Measurements from ENCODE around the gene CD151. TPM values are rescaled to one million over a fixed set of nuclear protein-coding genes. Genes with fewer than 3 reads are reported as not detected.
A peak's percentile ranks its signal among the peaks of the same experiment; 100 is the strongest.

Gene CD151
- total RNA-seq, 2 experiments from 2014 or later: 45.9 to 46.5 TPM

DNA sequence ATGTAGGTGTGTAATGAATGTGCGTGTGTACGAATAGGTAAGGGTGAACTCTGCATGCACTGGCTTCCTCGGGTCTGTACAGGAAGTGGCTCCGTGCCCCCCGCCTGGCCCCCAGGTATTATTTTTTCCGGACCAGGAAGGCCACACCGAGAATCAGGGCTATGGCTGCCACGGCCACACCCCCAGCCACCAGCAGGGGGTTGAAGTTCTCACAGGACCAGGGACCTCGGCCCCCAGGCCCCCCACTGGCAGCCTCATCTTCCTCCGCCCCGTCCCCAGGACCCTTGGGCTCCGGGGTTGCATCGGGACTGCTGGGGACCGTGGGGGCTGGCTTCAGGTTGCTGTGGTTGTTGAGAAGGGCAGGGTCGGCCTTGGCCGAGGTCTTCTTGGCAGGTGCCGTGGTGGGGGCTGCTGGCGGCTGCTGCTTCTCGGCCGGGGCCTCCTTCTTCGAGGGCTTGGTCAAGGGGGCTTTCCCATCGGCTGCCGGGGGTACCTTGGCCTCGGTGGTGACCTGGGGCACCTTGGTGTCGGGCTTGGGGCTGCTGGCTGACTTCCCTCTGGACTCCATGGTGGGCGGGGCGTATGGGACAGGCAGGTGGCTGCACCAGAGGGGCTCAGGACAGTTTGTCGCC lies 44.6 kb upstream of the CD151 start:
- peak; percentile 19 for ATAC-seq
- peak; percentile 41 for DNase-seq
- Mint-ChIP-seq H3K9me3 (no peaks in the 10 kb centered on the region), H3K36me3 (ENCODE audit: low read depth) (peaks cover 8% of the 10 kb centered on the region), H3K4me1 (ENCODE audit: low read depth) (peaks cover 12% of the 10 kb centered on the region), H3K4me3 (no peak overlapping the region), H3K27me3 (no peaks in the 10 kb centered on the region), H3K27ac (no peak overlapping the region)
- ChIA-PET POLR2A (interaction anchor here (1.1 to 3.2 kb wide), 2 partner anchors 8 to 11 kb away, joined by 3 to 21 read pairs; partner anchors contain the start of gene GATD1), CTCF (no interaction called here)
- TF ChIP-seq, protein P1, sequence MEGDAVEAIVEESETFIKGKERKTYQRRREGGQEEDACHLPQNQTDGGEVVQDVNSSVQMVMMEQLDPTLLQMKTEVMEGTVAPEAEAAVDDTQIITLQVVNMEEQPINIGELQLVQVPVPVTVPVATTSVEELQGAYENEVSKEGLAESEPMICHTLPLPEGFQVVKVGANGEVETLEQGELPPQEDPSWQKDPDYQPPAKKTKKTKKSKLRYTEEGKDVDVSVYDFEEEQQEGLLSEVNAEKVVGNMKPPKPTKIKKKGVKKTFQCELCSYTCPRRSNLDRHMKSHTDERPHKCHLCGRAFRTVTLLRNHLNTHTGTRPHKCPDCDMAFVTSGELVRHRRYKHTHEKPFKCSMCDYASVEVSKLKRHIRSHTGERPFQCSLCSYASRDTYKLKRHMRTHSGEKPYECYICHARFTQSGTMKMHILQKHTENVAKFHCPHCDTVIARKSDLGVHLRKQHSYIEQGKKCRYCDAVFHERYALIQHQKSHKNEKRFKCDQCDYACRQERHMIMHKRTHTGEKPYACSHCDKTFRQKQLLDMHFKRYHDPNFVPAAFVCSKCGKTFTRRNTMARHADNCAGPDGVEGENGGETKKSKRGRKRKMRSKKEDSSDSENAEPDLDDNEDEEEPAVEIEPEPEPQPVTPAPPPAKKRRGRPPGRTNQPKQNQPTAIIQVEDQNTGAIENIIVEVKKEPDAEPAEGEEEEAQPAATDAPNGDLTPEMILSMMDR (IDR thresholded peaks at IDR 0.05): no peak
- intact Hi-C loops (cut with micrococcal nuclease): no loop called here

DNA sequence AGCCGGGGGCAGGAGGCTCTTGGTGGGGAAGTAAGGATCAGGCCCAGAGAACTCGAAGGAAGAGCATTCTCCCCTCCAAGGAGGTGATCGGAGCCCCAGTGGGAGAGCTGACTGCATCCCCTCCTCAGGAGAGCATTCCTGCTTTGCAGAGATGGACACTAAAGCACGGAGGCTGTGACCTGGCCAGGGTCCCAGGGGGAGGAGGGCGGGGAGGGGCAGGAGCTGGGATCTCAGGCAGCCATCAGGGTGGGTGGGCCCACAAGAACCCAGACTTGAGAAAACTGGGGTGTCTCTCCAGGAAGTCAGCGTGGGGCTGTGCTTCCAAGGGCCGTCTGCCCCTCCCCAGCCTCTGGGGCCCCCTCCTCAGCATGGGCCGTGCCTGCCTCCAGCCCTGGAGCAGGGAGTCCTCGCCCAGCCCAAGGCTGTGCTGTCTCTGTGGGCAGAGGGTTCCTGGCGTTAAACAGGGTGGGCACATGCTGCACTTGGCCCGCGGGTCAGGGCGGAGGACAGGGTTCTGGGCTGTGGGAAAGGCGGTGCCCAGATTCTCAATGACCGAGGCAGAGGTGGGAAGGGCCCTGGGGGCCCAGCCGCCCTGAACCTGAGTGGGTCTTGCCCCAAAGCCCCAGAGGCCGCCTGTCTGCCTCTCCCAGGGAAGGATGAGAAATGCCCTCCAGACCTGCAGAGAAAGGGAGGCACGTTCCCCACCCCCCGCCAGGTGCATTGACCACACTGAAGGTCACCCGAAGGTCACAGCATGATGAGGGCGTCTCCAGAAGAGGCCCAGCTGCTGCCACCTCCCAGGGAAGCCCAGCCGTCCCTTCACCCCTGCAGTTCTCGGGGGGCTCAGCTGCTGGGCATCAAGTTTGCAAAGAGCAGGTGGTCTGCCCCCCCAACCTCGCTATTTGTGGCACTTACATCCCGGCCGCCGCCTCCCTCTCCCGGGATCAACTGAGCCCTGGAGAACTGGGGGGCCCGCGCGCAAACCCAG lies 43.5 kb upstream of the CD151 start:
- no peak overlapping the region for H3K27ac Mint-ChIP-seq
- ChIA-PET CTCF (no interaction called here), POLR2A (interaction anchor here (0.6 to 3.2 kb wide), 6 partner anchors 10 to 130 kb away, joined by 3 to 21 read pairs (median 4); partner anchors contain the start of gene GATD1)
- H3K27me3 Mint-ChIP-seq: no peaks in the 10 kb centered on the region
- ATAC-seq (no peak), DNase-seq (no peak)
- H3K4me1 Mint-ChIP-seq (ENCODE audit: low read depth): peaks cover 6% of the 10 kb centered on the region
- H3K4me3 Mint-ChIP-seq: no peak overlapping the region
- intact Hi-C loops (cut with micrococcal nuclease): no loop called here
- TF ChIP-seq, protein P1 (IDR thresholded peaks at IDR 0.05): no peak
- H3K36me3 Mint-ChIP-seq (ENCODE audit: low read depth): peaks cover 15% of the 10 kb centered on the region
- no peaks in the 10 kb centered on the region for H3K9me3 Mint-ChIP-seq

DNA sequence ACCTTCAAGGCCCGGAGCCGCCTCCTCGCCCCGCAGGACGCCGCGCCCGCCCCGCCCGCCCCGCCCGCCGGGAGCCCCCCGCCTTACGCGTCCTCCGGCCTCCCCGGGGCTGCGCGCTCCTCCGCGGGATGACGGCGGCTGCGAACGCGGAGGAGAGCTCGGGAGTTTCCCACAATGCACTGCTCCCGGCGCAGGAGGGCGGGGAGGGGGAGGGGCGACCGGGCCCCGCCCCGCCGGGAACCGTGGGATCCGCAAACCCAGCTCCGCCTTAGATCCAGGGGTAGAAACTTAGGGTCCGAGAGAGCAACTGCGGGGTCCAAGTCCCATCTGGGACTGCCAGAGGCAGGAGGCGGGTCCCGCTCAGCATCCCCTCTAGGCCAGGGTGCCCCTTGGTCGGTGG lies 42.8 kb upstream of the CD151 start, which contains the start of gene CEND1:
Gene CEND1 (minus strand): TSS at position 148 of the 400 bp plus-strand sequence. CDS start 1,514 bp downstream, outside the sequence.
- no peaks in the 10 kb centered on the region for H3K27me3 Mint-ChIP-seq
- H3K4me3 Mint-ChIP-seq: no peak within 1 kb of the TSS
- DNase-seq (peak; percentile 50), ATAC-seq (peak; percentile 64)
- peaks cover 15% of the 10 kb centered on the region for H3K36me3 Mint-ChIP-seq (ENCODE audit: low read depth)
- peaks cover 10% of the 10 kb centered on the region for H3K4me1 Mint-ChIP-seq (ENCODE audit: low read depth)
- TF ChIP-seq, protein P1 (IDR thresholded peaks at IDR 0.05): no peak
- intact Hi-C loops (cut with micrococcal nuclease): no loop called here
- no peaks in the 10 kb centered on the region for H3K9me3 Mint-ChIP-seq
- POLR2A ChIA-PET: interaction anchor here (0.9 to 2.1 kb wide), 5 partner anchors 10 to 23 kb away, joined by 3 to 10 read pairs (median 4); no protein-coding TSS in a partner anchor
- CTCF ChIA-PET: no interaction called here
- no peak within 1 kb of the TSS for H3K27ac Mint-ChIP-seq

DNA sequence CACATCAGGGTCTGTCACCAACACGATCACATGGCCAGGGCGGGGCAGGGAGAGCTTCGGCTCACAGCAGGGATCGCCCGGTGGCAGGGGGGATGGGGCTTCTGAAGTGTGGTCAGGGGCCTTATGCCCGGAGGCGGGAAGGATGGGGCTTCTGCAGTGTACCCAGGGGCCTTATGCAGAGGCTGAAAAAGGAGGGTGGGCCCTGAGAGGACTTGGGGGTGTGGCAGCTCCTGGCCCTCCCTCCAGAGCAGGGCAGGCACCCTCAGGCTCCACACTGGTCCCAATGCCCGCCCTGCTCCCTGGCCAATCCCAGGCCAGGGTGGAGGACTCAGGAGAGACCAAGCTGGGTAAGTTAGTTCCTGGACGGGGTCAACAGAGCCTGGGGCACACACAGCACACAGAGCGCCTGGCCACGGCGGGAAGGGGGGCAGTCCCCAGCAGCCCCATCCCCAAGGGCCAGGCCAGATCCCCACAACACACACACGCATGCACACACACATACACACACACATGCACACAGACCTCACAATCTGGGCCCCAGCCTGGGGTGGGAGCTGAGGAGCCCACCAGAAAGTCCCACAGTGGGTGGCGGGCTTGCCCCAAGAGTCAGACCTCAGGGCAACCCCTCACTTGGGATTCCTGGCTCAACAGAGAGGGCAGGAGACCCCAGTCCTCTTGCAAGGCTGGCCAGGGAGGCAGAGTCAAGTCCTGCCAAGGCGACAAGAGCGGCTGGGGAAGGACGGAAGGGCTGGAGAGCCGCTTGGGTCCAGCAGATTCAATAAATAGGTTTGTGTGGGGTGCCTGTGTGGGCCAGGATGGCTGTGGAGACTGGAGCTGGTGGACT lies 41.8 kb upstream of the CD151 start:
- DNase-seq (no peak), ATAC-seq (no peak)
- ChIA-PET CTCF (no interaction called here), POLR2A (interaction anchor here (0.5 to 2.1 kb wide), 6 partner anchors 9 to 190 kb away, joined by 3 to 10 read pairs (median 3); partner anchors contain the start of gene TALDO1)
- Mint-ChIP-seq H3K4me3 (no peak overlapping the region), H3K27ac (no peak overlapping the region), H3K9me3 (no peaks in the 10 kb centered on the region), H3K4me1 (ENCODE audit: low read depth) (peaks cover 12% of the 10 kb centered on the region), H3K36me3 (ENCODE audit: low read depth) (peaks cover 15% of the 10 kb centered on the region), H3K27me3 (no peaks in the 10 kb centered on the region)
- TF ChIP-seq, protein P1 (IDR thresholded peaks at IDR 0.05): no peak
- intact Hi-C loops (cut with micrococcal nuclease): no loop called here
